Gastroesophageal sphincter (tissue), 4 donors: ENCODE measurements around the gene ESAM. TPM values are rescaled to one million over a fixed set of nuclear protein-coding genes. Genes with fewer than 3 reads are reported as not detected.

Experiments used
- ATAC-seq: fragments of 150-250 bp; one replicate; pipeline ENCODE4 v1.9.1; 2016; ENCODE audit warnings: mild to moderate bottlenecking, moderate library complexity
- H3K27ac ChIP-seq, 4 donors: fragments of 200-600 bp; sonication (generic) in 3 of 4; 1 replicate in 3 of 4; 2 replicates in 1 of 4; pipeline ENCODE4 v1.5.1; 2016 to 2019
- H3K27me3 ChIP-seq: fragments of 200-600 bp; sonication (generic); one replicate; pipeline ENCODE4 v1.5.1; 2019
- H3K36me3 ChIP-seq, 2 donors: fragments of 200-600 bp; sonication (generic); one replicate each; pipeline ENCODE4 v1.5.1; 2019; ENCODE audit warnings: control low read depth in 1 of 2
- H3K4me1 ChIP-seq, 3 donors: fragments of 200-600 bp; sonication (generic); 1 replicate in 2 of 3; 2 replicates in 1 of 3; pipeline ENCODE4 v1.5.1; 2016 to 2019; ENCODE audit warnings: control low read depth in 2 of 3
- H3K4me3 ChIP-seq, 2 donors: fragments of 200-600 bp; sonication (generic); one replicate each; pipeline ENCODE4 v1.5.1; 2019; ENCODE audit warnings: mild to moderate bottlenecking in 1 of 2, moderate library complexity in 1 of 2
- H3K9me3 ChIP-seq, 3 donors: fragments of 200-600 bp; sonication (generic); one replicate each; pipeline ENCODE4 v1.5.1; 2017 to 2019; ENCODE audit warnings: control low read depth in 2 of 3
- EP300 ChIP-seq: sonication (generic); formaldehyde crosslinking; IDR thresholded peaks from one replicate; pipeline ENCODE4 v1.6.1; 2017; ENCODE audit warnings: antibody characterized with exemption, mild to moderate bottlenecking
- POLR2A ChIP-seq, 2 donors: fragments of 450-650 bp; IDR thresholded peaks; one replicate each; pipeline ENCODE4 v1.6.1; 2017; ENCODE audit warnings: antibody characterized with exemption in 2 of 2, mild to moderate bottlenecking in 2 of 2, moderate library complexity in 1 of 2
- POLR2AphosphoS5 ChIP-seq: sonication (generic); formaldehyde crosslinking; IDR thresholded peaks from one replicate; pipeline ENCODE4 v1.6.1; 2017; ENCODE audit warnings: antibody characterized with exemption
- WGBS, 2 donors: methylation state at CpG; one replicate each; pipeline ENCODE4 v1.1.5; 2018; ENCODE audit warnings: low coverage in 1 of 2; 5-methylcytosine and 5-hydroxymethylcytosine counted together
- total RNA-seq, 4 donors: library from RNA; depleted of rRNA; stranded (reverse); fragments of >200 nt; gene quantifications; one replicate each; pipeline ENCODE4 v1.1.0, GENCODE V29; 2016
- TF ChIP-seq, protein P1 (sequence below), 4 experiments: fragments of 200-600 bp in 2 of 4; fragments of 450-650 bp in 2 of 4; sonication (generic) in 1 of 4; IDR thresholded peaks; one replicate each; pipeline ENCODE4 v1.5.1; 2017 to 2019; ENCODE audit warnings: antibody characterized with exemption in 4 of 4, mild to moderate bottlenecking in 2 of 4, moderate library complexity in 2 of 4

ESAM gene
- total RNA-seq, 4 donors from 2014 or later, result 9.8 to 38.4 (median 22.4) TPM

DNA sequence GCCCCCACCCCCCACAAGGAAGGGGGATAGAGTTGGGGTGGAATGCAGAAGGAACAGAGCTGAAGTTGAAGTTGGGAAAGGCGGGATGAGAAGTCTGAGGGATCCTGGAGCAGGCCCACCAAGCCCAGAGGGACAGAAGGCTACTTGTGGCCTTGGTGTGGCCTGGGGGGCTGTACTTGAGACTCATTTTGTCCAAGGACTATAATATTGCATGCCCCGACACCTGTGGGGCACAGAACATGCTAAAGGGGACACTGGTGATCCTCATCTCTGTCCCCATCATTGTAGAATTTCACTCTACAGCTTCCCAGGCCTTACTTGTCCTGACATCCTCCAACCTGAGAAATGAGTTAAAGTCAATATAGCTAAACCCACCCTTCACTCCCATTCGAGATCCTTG, 1.3 kb downstream of the ESAM start:
- H3K9me3 ChIP-seq, result no peaks in the 10 kb centered on the region
- peaks cover 0 to 72% (median 28%) of the 10 kb centered on the region in 3 donors for H3K4me1 ChIP-seq
- H3K4me3 ChIP-seq, result peak overlapping the region; percentile 39 to 58
- no peak for ATAC-seq
- no peak for TF ChIP-seq POLR2A (IDR thresholded peaks at IDR 0.05)
- TF ChIP-seq POLR2AphosphoS5, result no peak
- TF ChIP-seq, protein P1, sequence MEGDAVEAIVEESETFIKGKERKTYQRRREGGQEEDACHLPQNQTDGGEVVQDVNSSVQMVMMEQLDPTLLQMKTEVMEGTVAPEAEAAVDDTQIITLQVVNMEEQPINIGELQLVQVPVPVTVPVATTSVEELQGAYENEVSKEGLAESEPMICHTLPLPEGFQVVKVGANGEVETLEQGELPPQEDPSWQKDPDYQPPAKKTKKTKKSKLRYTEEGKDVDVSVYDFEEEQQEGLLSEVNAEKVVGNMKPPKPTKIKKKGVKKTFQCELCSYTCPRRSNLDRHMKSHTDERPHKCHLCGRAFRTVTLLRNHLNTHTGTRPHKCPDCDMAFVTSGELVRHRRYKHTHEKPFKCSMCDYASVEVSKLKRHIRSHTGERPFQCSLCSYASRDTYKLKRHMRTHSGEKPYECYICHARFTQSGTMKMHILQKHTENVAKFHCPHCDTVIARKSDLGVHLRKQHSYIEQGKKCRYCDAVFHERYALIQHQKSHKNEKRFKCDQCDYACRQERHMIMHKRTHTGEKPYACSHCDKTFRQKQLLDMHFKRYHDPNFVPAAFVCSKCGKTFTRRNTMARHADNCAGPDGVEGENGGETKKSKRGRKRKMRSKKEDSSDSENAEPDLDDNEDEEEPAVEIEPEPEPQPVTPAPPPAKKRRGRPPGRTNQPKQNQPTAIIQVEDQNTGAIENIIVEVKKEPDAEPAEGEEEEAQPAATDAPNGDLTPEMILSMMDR (IDR thresholded peaks at IDR 0.05), result no peak
- TF ChIP-seq EP300, result no peak
- 60 to 71% methylated on average over 2 of the region's 3 CpGs for WGBS, 2 donors
- peaks cover 0 to 6% of the 10 kb centered on the region in 2 donors for H3K36me3 ChIP-seq
- H3K27ac ChIP-seq, result peak overlapping the region in 3 of 4 donors; percentile 79 to 83 (median 82)
- peaks cover 73% of the 10 kb centered on the region for H3K27me3 ChIP-seq

DNA sequence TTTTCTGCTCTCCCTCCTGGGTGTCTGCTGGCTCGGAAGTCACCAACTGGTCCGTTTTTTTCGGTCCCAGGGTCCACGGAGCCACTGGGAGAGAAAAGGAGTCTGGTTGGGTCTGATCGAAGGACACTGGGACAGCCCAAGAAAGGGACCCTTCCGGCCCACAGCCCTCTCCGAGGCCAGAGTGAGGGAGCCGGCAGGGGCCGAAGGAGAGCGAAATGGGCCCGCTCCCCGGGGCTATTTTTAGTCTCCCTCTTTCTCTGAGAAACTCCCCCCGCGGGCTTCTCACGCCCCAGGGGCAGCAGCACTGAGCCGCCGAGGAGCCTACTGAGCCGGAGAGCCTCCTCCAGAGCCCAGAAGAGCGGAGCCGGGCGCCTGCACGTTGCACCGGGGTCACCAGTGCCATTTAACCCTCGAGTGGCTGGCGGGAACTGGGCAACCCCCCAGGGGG, 1.9 kb downstream of the ESAM start:
- 2% methylated on average over 10 of the region's 25 CpGs; no CpG with 5 or more reads in 1 of the 2 donors for WGBS, 2 donors
- TF ChIP-seq POLR2A (IDR thresholded peaks at IDR 0.05), result no peak
- no peak for TF ChIP-seq EP300
- no peak for TF ChIP-seq POLR2AphosphoS5
- TF ChIP-seq, protein P1 (IDR thresholded peaks at IDR 0.05), result no peak
- no peak for ATAC-seq
- H3K4me3 ChIP-seq, result peak overlapping the region; percentile 39 to 58
- peaks cover 73% of the 10 kb centered on the region for H3K27me3 ChIP-seq
- H3K27ac ChIP-seq, result peak overlapping the region in 3 of 4 donors; percentile 79 to 83 (median 82)
- H3K4me1 ChIP-seq, result peaks cover 0 to 72% (median 28%) of the 10 kb centered on the region in 3 donors
- H3K9me3 ChIP-seq, result no peaks in the 10 kb centered on the region
- H3K36me3 ChIP-seq, result peaks cover 0 to under 1% of the 10 kb centered on the region in 2 donors

GRCh38 chr11:124759266-124760204, 2.6 kb downstream of the ESAM start:
- peak; percentile 65 for ATAC-seq
- H3K4me3 ChIP-seq, result peak overlapping the region in 1 of 2 donors; percentile 58
- H3K27me3 ChIP-seq, result peaks cover 75% of the 10 kb centered on the region
- peak overlapping the region in 3 of 4 donors; percentile 79 to 83 (median 82) for H3K27ac ChIP-seq
- no peaks in the 10 kb centered on the region for H3K9me3 ChIP-seq
- H3K36me3 ChIP-seq, result no peaks in the 10 kb centered on the region
- no CpG with 5 or more reads among the region's 52 CpGs for WGBS, 2 donors
- peaks cover 0 to 72% (median 28%) of the 10 kb centered on the region in 3 donors for H3K4me1 ChIP-seq
- TF ChIP-seq POLR2AphosphoS5 (peak; percentile 14), POLR2A (IDR thresholded peaks at IDR 0.05) (no peak)

DNA sequence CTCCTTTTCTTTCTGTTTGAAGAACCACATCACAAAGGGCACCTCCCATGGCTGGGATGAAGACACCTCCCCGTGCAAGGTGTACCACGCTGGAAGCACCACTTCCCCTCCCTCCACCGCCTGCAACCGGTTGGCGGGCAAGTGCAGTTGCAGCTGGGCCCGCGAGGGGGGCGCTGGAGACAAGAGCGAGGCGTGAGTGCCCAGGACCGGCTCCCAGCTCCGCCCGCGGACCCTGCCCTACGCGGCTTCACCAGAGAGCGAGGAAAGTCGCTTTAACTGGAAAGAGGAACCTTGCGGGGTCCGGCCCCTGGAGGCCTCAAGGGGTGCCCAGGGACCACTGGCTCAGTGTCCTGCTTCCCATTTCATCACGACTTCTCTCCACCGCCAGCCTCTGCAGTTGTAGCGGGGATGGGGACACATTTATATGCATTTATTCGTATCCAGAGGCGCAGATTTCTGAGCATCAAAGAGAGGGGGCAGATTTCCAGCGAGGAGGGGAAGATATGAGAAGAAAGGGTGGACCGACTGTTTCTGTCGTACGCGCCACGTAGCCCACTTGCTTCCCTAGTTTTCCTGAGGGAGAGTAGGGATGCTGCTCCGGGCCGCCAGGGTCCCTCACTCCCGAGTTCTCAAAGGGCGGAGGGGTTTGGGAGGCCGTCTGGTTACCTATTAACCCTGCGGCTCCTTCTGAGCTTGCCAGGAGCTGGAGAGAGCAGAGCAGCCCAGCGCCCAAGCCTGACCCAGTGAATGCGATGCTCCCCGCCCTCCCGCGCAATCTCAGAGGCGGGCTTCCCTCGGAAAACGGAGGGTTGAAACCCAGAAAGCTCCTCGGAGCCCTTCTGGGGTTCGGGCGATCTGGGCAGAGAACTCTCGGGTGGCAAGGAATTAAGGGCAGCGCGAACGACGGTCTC, 3.5 kb downstream of the ESAM start:
- Histone ChIP-seq H3K9me3 (no peaks in the 10 kb centered on the region), H3K36me3 (no peaks in the 10 kb centered on the region), H3K4me3 (peak overlapping the region in 1 of 2 donors; percentile 58), H3K27ac (peak overlapping the region in 3 of 4 donors; percentile 57 to 83 (median 79)), H3K4me1 (peaks cover 0 to 68% (median 28%) of the 10 kb centered on the region in 3 donors), H3K27me3 (peaks cover 83% of the 10 kb centered on the region)
- WGBS, 2 donors, result 7 to 27% methylated on average over 3 to 9 of the region's 53 CpGs
- peak; percentile 65 for ATAC-seq
- TF ChIP-seq POLR2AphosphoS5 (no peak), POLR2A (IDR thresholded peaks at IDR 0.05) (no peak), EP300 (no peak)
- TF ChIP-seq, protein P1 (IDR thresholded peaks at IDR 0.05), result peak in 3 of 4 experiments; percentile 57 to 79 (median 72)

- Histone ChIP-seq H3K4me1 (peaks cover 0 to 55% (median 20%) of the 10 kb centered on the region in 3 donors), H3K9me3 (no peaks in the 10 kb centered on the region), H3K27ac (no peak overlapping the region), H3K27me3 (peaks cover 88% of the 10 kb centered on the region), H3K36me3 (peaks cover 0 to 3% of the 10 kb centered on the region in 2 donors), H3K4me3 (no peak overlapping the region)
- TF ChIP-seq POLR2A (IDR thresholded peaks at IDR 0.05) (no peak), EP300 (no peak), POLR2AphosphoS5 (no peak)
- TF ChIP-seq, protein P1 (IDR thresholded peaks at IDR 0.05), result no peak
- ATAC-seq, result no peak
- WGBS, 2 donors, result 23 to 45% methylated on average over 1 to 3 of the region's 3 CpGs
Observed at GRCh38 chr11:124757320-124757719, 4.8 kb downstream of the ESAM start.
